Neutrophil (primary cell): ENCODE data around the gene ASPHD2.

Experiments used
- H3K27ac ChIP-seq: fragments of 200-600 bp; sonication (generic); 2 replicates; pipeline ENCODE4 v1.5.1; 2016; ENCODE audit warnings: mild to moderate bottlenecking, moderate library complexity
- H3K27me3 ChIP-seq: fragments of 200-600 bp; sonication (generic); 2 replicates; pipeline ENCODE4 v1.6.0; 2016; ENCODE audit warnings: mild to moderate bottlenecking
- H3K36me3 ChIP-seq: fragments of 200-600 bp; sonication (generic); 2 replicates; pipeline ENCODE4 v1.5.1; 2017
- H3K4me1 ChIP-seq, 2 experiments: fragments of 200-600 bp in 1 of 2; sonication (generic) in 1 of 2; 1 replicate in 1 of 2; 2 replicates in 1 of 2; pipeline versions ENCODE4 v1.5.1 to v1.6.1; 2013 to 2016; ENCODE audit warnings: low read depth in 1 of 2, low read length in 1 of 2, mild to moderate bottlenecking in 1 of 2, moderate library complexity in 1 of 2; ENCODE audit not compliant: control insufficient read depth in 1 of 2, insufficient read depth in 1 of 2
- H3K4me3 ChIP-seq, 2 experiments: fragments of 200-600 bp in 1 of 2; sonication (generic) in 1 of 2; 1 replicate in 1 of 2; 2 replicates in 1 of 2; pipeline ENCODE4 v1.5.1; 2013 to 2016; ENCODE audit warnings: low read depth in 1 of 2, low read length in 1 of 2, mild to moderate bottlenecking in 1 of 2, moderate library complexity in 1 of 2
- H3K9me3 ChIP-seq: fragments of 200-600 bp; sonication (generic); 2 replicates; pipeline ENCODE4 v1.5.1; 2016
- CTCF ChIP-seq: fragments of 200-600 bp; sonication (generic); IDR thresholded peaks from 2 replicates; pipeline ENCODE4 v1.5.1; 2016; ENCODE audit warnings: antibody characterized with exemption

ASPHD2 gene

GRCh38 chr22:26409719-26410335, 19.2 kb upstream of the ASPHD2 start:
- Histone ChIP-seq H3K27ac (no peak overlapping the region), H3K36me3 (no peaks in the 10 kb centered on the region), H3K4me3 (no peak overlapping the region), H3K9me3 (no peaks in the 10 kb centered on the region), H3K27me3 (peaks cover 49% of the 10 kb centered on the region), H3K4me1 (peaks cover 5 to 6% of the 10 kb centered on the region in 2 experiments)
- no peak for TF ChIP-seq CTCF

- Histone ChIP-seq H3K4me1 (peaks cover 0 to under 1% of the 10 kb centered on the region in 2 experiments), H3K27ac (no peak overlapping the region), H3K36me3 (no peaks in the 10 kb centered on the region), H3K27me3 (peaks cover 54% of the 10 kb centered on the region), H3K9me3 (no peaks in the 10 kb centered on the region), H3K4me3 (no peak overlapping the region)
- no peak for TF ChIP-seq CTCF
These were observed 18.7 kb upstream of the ASPHD2 start for GRCh38 chr22:26410386-26410785.

GRCh38 chr22:26414347-26414746, 14.7 kb upstream of the ASPHD2 start:
- Histone ChIP-seq H3K9me3 (no peaks in the 10 kb centered on the region), H3K4me3 (no peak overlapping the region), H3K27me3 (peaks cover 63% of the 10 kb centered on the region), H3K27ac (no peak overlapping the region), H3K36me3 (no peaks in the 10 kb centered on the region), H3K4me1 (no peaks in the 10 kb centered on the region)
- TF ChIP-seq CTCF, result no peak

GRCh38 chr22:26416256-26416655, 12.8 kb upstream of the ASPHD2 start:
- Histone ChIP-seq H3K4me3 (no peak overlapping the region), H3K4me1 (no peaks in the 10 kb centered on the region), H3K27me3 (peaks cover 55% of the 10 kb centered on the region), H3K36me3 (no peaks in the 10 kb centered on the region), H3K27ac (no peak overlapping the region), H3K9me3 (no peaks in the 10 kb centered on the region)
- no peak for TF ChIP-seq CTCF

GRCh38 chr22:26416670-26417276, 12.3 kb upstream of the ASPHD2 start:
- H3K4me3 ChIP-seq, result no peak overlapping the region
- H3K27ac ChIP-seq, result no peak overlapping the region
- no peaks in the 10 kb centered on the region for H3K36me3 ChIP-seq
- no peaks in the 10 kb centered on the region for H3K9me3 ChIP-seq
- peaks cover 51% of the 10 kb centered on the region for H3K27me3 ChIP-seq
- no peak for TF ChIP-seq CTCF
- no peaks in the 10 kb centered on the region for H3K4me1 ChIP-seq
